Keratinocyte (primary cell): Measurements from ENCODE around the gene CIDEB.

ENCODE experiments used
- CTCF ChIP-seq, 3 experiments: IDR thresholded peaks in 1 of 3; conservative IDR thresholded peaks in 1 of 3; optimal IDR thresholded peaks in 1 of 3; 2 replicates in 2 of 3; 3 replicates in 1 of 3; pipeline versions ENCODE3 to v1.5.1; 2011; ENCODE audit warnings: low read length in 3 of 3, mild to moderate bottlenecking in 3 of 3, moderate library complexity in 2 of 3, control low read depth in 1 of 3, inconsistent platforms in 1 of 3; ENCODE audit not compliant: insufficient read depth in 2 of 3; ENCODE audit errors: extremely low read depth in 1 of 3
- EZH2 ChIP-seq: IDR thresholded peaks from one replicate; pipeline ENCODE4 v1.6.1; 2012; ENCODE audit warnings: inconsistent platforms, mild to moderate bottlenecking, low read length, moderate library complexity

GRCh38 chr14:24282736-24283135 is 25.0 kb downstream of the CIDEB start:
- no peak for TF ChIP-seq CTCF (optimal IDR thresholded peaks at IDR 0.05 in 1 of 3, IDR thresholded peaks at IDR 0.05 in 1 of 3, conservative IDR thresholded peaks at IDR 0.05 in 1 of 3; ENCODE audit: extremely low read depth in 1 of 3, insufficient read depth in 2 of 3, low read length in 3 of 3)
- no peak for TF ChIP-seq EZH2
